ENCODE data around the gene DMD.

- no peak for TF ChIP-seq MAX (IDR thresholded peaks at IDR 0.05)
- TF ChIP-seq HDAC6 (IDR thresholded peaks at IDR 0.05; ENCODE audit: low read depth, low read length): no peak
- no peak for TF ChIP-seq POLR2A (IDR thresholded peaks at IDR 0.05; ENCODE audit: insufficient read depth in 1 of 2, low read depth in 2 of 2, low read length in 2 of 2)
- no peak for TF ChIP-seq POLR2AphosphoS5 (IDR thresholded peaks at IDR 0.05; ENCODE audit: low read depth, low read length)
- TF ChIP-seq CEBPB (IDR thresholded peaks at IDR 0.05; ENCODE audit: borderline replicate concordance, low read depth, low read length): no peak
- no peak for TF ChIP-seq ZNF792 (CRISPR knock-in tag; IDR thresholded peaks at IDR 0.05)
- no peak for TF ChIP-seq JUNB (CRISPR knock-in tag; IDR thresholded peaks at IDR 0.05; ENCODE audit: borderline replicate concordance)
- TF ChIP-seq ZNF670 (CRISPR knock-in tag; IDR thresholded peaks at IDR 0.05; ENCODE audit: borderline replicate concordance): no peak
- no peak for TF ChIP-seq MAFK (conservative IDR thresholded peaks at IDR 0.05 in 1 of 2, IDR thresholded peaks at IDR 0.05 in 1 of 2; ENCODE audit: low read length in 2 of 2)
- TF ChIP-seq ZFP37 (CRISPR knock-in tag; IDR thresholded peaks at IDR 0.05; ENCODE audit: borderline replicate concordance): no peak
- TF ChIP-seq CTCF (CRISPR knock-in tag; IDR thresholded peaks at IDR 0.05): no peak
- TF ChIP-seq RFX5 (IDR thresholded peaks at IDR 0.05; ENCODE audit: low read depth, low read length): no peak
Measured at GRCh38 chrX:31550158-31550557, 1661.2 kb downstream of the DMD start.

Measured in HepG2 (cell line).